Middle frontal gyrus (tissue), 1 donor: ENCODE results near the gene C12orf75.

Experiments
- DNase-seq: peaks from one replicate; pipeline ENCODE4 v3.0.0-alpha.2; 2015; ENCODE audit warnings: low spot score; ENCODE audit errors: extremely low spot score

C12orf75 gene

GRCh38 chr12:105413911-105414487 lies 83.5 kb downstream of the C12orf75 start:
- DNase-seq = no peak

DNA sequence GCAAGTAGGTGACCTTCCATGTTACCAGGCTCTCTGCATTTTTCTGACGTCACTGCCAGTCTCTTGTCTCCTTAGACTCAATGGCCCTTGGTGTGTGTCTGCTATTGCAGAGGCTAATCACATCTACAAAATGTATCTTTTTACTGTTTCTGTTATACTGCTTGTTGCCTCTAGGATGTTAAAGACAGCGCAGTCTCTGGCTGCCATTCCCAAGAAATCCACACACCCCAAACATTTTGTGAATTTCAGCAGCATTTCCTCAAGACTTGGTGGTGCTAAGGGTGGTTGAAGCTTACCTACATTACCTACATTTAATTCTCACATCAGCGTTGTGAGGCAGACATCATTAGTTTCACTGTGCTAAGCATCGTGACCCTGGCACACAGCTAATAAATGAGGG lies 87.2 kb downstream of the C12orf75 start:
- DNase-seq = no peak

DNA sequence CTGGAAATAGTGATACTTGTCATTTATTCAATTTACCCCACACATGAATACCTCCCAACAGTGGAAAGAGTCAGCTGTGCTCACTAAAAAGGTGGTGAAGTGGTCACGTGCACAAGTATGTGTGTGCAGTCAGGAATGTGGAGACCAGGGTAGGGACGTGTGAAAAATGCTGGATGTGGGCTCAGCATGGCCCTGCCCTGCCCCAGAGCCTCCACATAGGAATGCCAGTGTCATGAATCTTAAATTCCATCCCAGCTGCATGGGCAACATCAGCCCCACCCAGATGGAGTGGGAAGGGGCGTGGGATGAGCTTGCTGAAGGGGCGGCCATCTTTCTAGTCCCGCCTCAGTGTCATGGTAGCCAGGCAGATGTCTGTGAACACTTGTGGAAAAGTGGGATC lies 87.7 kb downstream of the C12orf75 start:
- no peak for DNase-seq

DNA sequence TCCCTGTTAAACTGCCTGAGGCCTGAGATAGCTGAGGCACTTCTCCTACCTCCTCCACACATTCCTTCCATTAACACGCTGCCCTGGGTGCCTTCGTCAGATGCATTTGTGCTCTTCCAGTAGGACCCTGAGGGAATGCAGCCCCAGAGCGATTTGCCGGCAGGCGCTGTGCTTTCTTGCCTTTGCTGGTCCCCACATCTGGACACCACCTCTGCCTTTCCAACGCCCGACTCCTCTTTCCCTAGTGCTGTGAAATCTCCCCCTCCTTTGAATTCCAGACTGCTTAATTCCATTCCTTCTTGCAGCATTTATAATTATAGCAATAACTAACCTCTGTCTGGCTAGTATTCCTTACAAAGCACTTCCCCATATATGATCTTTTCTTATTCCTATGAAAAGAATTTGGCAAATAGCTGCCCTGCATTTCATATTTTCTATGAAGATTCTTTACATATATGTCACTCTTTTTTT lies 88.4 kb downstream of the C12orf75 start:
- DNase-seq = no peak

- DNase-seq = no peak
Measured at GRCh38 chr12:105419606-105420005, 89.1 kb downstream of the C12orf75 start.

GRCh38 chr12:105420046-105420445 lies 89.6 kb downstream of the C12orf75 start:
- DNase-seq = no peak

DNA sequence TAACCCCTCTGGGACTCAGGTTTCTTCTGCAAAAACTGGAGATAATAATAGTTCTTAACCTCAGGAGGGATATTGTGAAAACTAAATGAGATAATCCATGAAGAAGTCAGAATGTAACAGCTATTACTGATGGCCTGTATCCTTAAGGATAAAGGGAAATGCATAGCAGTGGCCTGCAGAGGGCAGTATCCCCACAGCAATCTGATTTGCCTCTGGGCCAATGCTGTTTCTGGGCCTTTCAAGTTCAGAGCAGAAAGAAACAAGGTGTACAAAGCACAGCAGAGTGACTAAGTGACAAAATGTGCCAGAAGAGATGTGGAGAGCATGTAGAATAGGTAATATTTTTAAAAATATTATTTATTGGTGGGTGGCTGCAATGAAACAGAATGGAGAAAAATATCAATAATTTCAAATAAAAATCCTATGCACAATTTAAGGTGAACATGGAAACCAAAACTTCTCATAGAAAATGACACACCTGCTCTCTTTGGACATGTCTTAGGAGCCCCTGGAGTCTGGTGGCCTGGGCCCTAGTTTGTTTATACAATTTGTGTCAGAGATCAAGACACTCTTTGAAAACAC lies 90.3 kb downstream of the C12orf75 start:
- DNase-seq = peak; percentile 42
